HT1080 (cell line): ENCODE results near the gene ZNF440. TPM values are rescaled to one million over a fixed set of nuclear protein-coding genes. Genes with fewer than 3 reads are reported as not detected.
"Not testable (repeated sequence)": the region's sequence is repeated elsewhere in the genome, so short reads cannot be mapped to it uniquely, and the experiment has no call there.

ENCODE experiments used
- DNase-seq: peaks from one replicate; pipeline ENCODE4 v3.0.0-alpha.2; 2015; ENCODE audit warnings: low read depth
- polyA plus RNA-seq, 2 experiments: library from polyadenylated mRNA; depleted of rRNA; stranded (reverse); fragments of >200 nt; gene quantifications; 2 replicates each; pipeline ENCODE4 v1.2.3, GENCODE V29; 2015
- total RNA-seq: library from RNA; depleted of rRNA; stranded (reverse); fragments of >200 nt; shearing (Covaris generic); gene quantifications from 2 replicates; pipeline ENCODE4 v1.2.3, GENCODE V29; 2014; rRNA removed

ZNF440 gene
- total RNA-seq, result 6.1 and 7.8 TPM in 2 replicates
- 1.5 and 2.4 TPM in 2 replicates for polyA plus RNA-seq (2015; cell fraction: cytosol; rRNA removed)
- polyA plus RNA-seq (2015; cell fraction: nucleus; rRNA removed), result 10.3 and 10.5 TPM in 2 replicates

- peak; percentile 87 for DNase-seq
These were observed at the start of gene ZNF440 for GRCh38 chr19:11814029-11814699. Gene ZNF440, plus strand, starts transcription at chr19:11814273. Its CDS starts 175 bp downstream, at chr19:11814448.

- DNase-seq, result peak; percentile 92
These were observed 47.2 kb upstream of the ZNF440 start, which contains the start of gene ZNF441 for GRCh38 chr19:11766597-11767591. Gene ZNF441, plus strand, starts transcription at chr19:11767000. Its CDS starts 194 bp downstream, at chr19:11767194.

GRCh38 chr19:11767633-11768133 is 46.4 kb upstream of the ZNF440 start:
- DNase-seq, result peak; percentile 5

- no peak for DNase-seq
These were observed 44.1 kb upstream of the ZNF440 start for GRCh38 chr19:11769995-11770394.

- not testable (repeated sequence) for DNase-seq
These were observed 42.6 kb upstream of the ZNF440 start for GRCh38 chr19:11771520-11771919.

GRCh38 chr19:11776669-11777068 is 37.4 kb upstream of the ZNF440 start:
- DNase-seq, result not testable (repeated sequence)

GRCh38 chr19:11780431-11781020 is 33.5 kb upstream of the ZNF440 start:
- DNase-seq, result no peak

- no peak for DNase-seq
These were observed 32.6 kb upstream of the ZNF440 start for GRCh38 chr19:11781295-11782057.

GRCh38 chr19:11783767-11784166 is 30.3 kb upstream of the ZNF440 start:
- DNase-seq, result no peak

GRCh38 chr19:11784356-11784755 is 29.7 kb upstream of the ZNF440 start:
- DNase-seq, result no peak

- no peak for DNase-seq
These were observed 26.5 kb upstream of the ZNF440 start for GRCh38 chr19:11787536-11787935.

- DNase-seq, result no peak
These were observed 21.1 kb upstream of the ZNF440 start for GRCh38 chr19:11792942-11793341.

- peak; percentile 68 for DNase-seq
These were observed 16.6 kb upstream of the ZNF440 start for GRCh38 chr19:11797491-11797890.

GRCh38 chr19:11798391-11799330 is 15.4 kb upstream of the ZNF440 start, which contains the start of gene ZNF491:
Gene ZNF491, plus strand, starts transcription at chr19:11798523. Its CDS starts 7,431 bp downstream, at chr19:11805954.
- peak; percentile 47 for DNase-seq

GRCh38 chr19:11806354-11807098 is 7.5 kb upstream of the ZNF440 start:
- no peak for DNase-seq

- DNase-seq, result no peak
These were observed 7.0 kb upstream of the ZNF440 start for GRCh38 chr19:11807099-11807380.

- no peak for DNase-seq
These were observed 407 bp upstream of the ZNF440 start for GRCh38 chr19:11813703-11814028.

- DNase-seq, result no peak
These were observed 595 bp downstream of the ZNF440 start for GRCh38 chr19:11814700-11815035.
